Testis (tissue), 2 donors: Measurements from ENCODE around the gene IQGAP1.

ENCODE experiments used
- POLR2A ChIP-seq: fragments of 450-650 bp; IDR thresholded peaks from one replicate; pipeline ENCODE4 v1.6.1; 2017; ENCODE audit warnings: antibody characterized with exemption, mild to moderate bottlenecking, moderate library complexity
- TF ChIP-seq, protein P1 (sequence below), 3 experiments: fragments of 450-650 bp in 2 of 3; fragments of 200-600 bp in 1 of 3; sonication (generic) in 1 of 3; IDR thresholded peaks; one replicate each; pipeline ENCODE4 v1.5.1; 2016 to 2019; ENCODE audit warnings: antibody characterized with exemption in 3 of 3, mild to moderate bottlenecking in 2 of 3, moderate library complexity in 1 of 3

- TF ChIP-seq, protein P1, sequence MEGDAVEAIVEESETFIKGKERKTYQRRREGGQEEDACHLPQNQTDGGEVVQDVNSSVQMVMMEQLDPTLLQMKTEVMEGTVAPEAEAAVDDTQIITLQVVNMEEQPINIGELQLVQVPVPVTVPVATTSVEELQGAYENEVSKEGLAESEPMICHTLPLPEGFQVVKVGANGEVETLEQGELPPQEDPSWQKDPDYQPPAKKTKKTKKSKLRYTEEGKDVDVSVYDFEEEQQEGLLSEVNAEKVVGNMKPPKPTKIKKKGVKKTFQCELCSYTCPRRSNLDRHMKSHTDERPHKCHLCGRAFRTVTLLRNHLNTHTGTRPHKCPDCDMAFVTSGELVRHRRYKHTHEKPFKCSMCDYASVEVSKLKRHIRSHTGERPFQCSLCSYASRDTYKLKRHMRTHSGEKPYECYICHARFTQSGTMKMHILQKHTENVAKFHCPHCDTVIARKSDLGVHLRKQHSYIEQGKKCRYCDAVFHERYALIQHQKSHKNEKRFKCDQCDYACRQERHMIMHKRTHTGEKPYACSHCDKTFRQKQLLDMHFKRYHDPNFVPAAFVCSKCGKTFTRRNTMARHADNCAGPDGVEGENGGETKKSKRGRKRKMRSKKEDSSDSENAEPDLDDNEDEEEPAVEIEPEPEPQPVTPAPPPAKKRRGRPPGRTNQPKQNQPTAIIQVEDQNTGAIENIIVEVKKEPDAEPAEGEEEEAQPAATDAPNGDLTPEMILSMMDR (IDR thresholded peaks at IDR 0.05): no peak
- no peak for TF ChIP-seq POLR2A
Measured at GRCh38 chr15:90479656-90480055, 91.6 kb downstream of the IQGAP1 start.
